ENCODE measurements around the gene DPP8.

DNA sequence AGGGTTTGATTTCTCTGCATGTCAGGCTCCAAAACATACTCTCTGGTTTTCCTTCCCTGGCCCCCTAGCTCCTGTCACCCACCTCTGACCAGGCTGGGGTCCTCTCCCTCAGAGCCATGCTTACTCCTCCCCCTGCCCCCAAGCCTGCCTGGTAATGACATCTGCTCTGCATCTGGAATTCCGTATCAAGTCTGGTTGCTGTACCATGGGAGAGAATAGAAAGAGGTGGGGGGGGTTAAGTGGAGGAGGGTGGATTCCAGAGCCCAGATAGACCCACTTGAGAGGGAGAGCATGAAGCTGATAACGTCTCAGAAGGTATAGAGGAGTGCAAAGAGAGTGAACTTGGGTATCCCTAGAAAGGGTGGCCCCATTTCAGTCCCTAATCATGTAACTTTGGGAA is 98.9 kb downstream of the DPP8 start:
- TF ChIP-seq POLR2A (IDR thresholded peaks at IDR 0.05; ENCODE audit: low read depth, low read length) (no peak), TAF1 (IDR thresholded peaks at IDR 0.05; ENCODE audit: borderline replicate concordance, low read depth, low read length) (no peak)
